SK-N-SH (cell line): ENCODE results near the gene CDCA3. TPM values are rescaled to one million over a fixed set of nuclear protein-coding genes. Genes with fewer than 3 reads are reported as not detected.
A peak's percentile ranks its signal among the peaks of the same experiment; 100 is the strongest.

Experiments used
- CTCF ChIA-PET: fragments of 300-600, 350-600 bp; formaldehyde crosslinking; extraction: SDS; loops from one replicate; lab custom pipeline; 2021; lab: Yijun Ruan, JAX
- POLR2A ChIA-PET: fragments of 350-600 bp; sonication (Branson Sonifier 250); formaldehyde crosslinking; extraction: SDS; loops from one replicate; lab custom pipeline; 2020; ENCODE audit warnings: antibody characterized with exemption, inconsistent platforms; lab: Yijun Ruan, JAX
- DNase-seq: peaks from one replicate; pipeline ENCODE4 v3.0.0; 2012
- H2AFZ ChIP-seq: fragments of 200-600 bp; sonication (generic); 2 replicates; pipeline ENCODE4 v1.8.1; 2016; ENCODE audit warnings: antibody characterized with exemption, mild to moderate bottlenecking, low read depth
- H3F3A ChIP-seq: fragments of 200-600 bp; sonication (generic); replicated peaks from 2 replicates; pipeline ENCODE3; 2016; ENCODE audit warnings: antibody characterized with exemption, mild to moderate bottlenecking; ENCODE audit not compliant: insufficient read depth
- H3K27ac ChIP-seq, 2 experiments: fragments of 200-500 bp in 1 of 2; fragments of 200-600 bp in 1 of 2; sonication (Bioruptor generic) in 1 of 2; sonication (generic), shearing (Covaris generic) in 1 of 2; 2 replicates each; pipeline versions ENCODE4 v1.5.1 to v1.6.1; 2014 to 2016; ENCODE audit warnings: low read depth in 2 of 2, inconsistent platforms in 1 of 2, low read length in 1 of 2, mild to moderate bottlenecking in 1 of 2, mixed read lengths in 1 of 2
- H3K27me3 ChIP-seq: fragments of 200-600 bp; sonication (generic), shearing (Covaris generic); 2 replicates; pipeline ENCODE4 v1.6.1; 2016; ENCODE audit warnings: mixed run types; ENCODE audit not compliant: insufficient read depth
- H3K36me3 ChIP-seq, 2 experiments: fragments of 200-500 bp in 1 of 2; fragments of 200-600 bp in 1 of 2; sonication (Bioruptor generic) in 1 of 2; sonication (generic) in 1 of 2; replicated peaks in 1 of 2; 2 replicates each; pipeline versions ENCODE3 to v1.5.1; 2014 to 2016; ENCODE audit warnings: low read length in 1 of 2, mild to moderate bottlenecking in 1 of 2; ENCODE audit not compliant: insufficient read depth in 2 of 2, control insufficient read depth in 1 of 2
- H3K4me1 ChIP-seq, 2 experiments: fragments of 200-500 bp in 1 of 2; fragments of 200-600 bp in 1 of 2; sonication (Bioruptor generic) in 1 of 2; sonication (generic), shearing (Covaris generic) in 1 of 2; 2 replicates each; pipeline versions ENCODE4 v1.5.1 to v1.6.1; 2014 to 2016; ENCODE audit warnings: low read depth in 1 of 2, low read length in 1 of 2, mixed run types in 1 of 2; ENCODE audit not compliant: insufficient read depth in 2 of 2, control insufficient read depth in 1 of 2
- H3K4me2 ChIP-seq: fragments of 200-600 bp; sonication (generic), shearing (Covaris generic); 2 replicates; pipeline ENCODE4 v1.6.1; 2017; ENCODE audit warnings: mixed run types
- H3K4me3 ChIP-seq, 2 experiments: fragments of 200-500 bp in 1 of 2; fragments of 200-600 bp in 1 of 2; sonication (Bioruptor generic) in 1 of 2; sonication (generic), shearing (Covaris generic) in 1 of 2; 2 replicates each; pipeline versions ENCODE4 v1.5.1 to v1.8.1; 2014 to 2016; ENCODE audit warnings: low read depth in 2 of 2, inconsistent platforms in 1 of 2, low read length in 1 of 2, mild to moderate bottlenecking in 1 of 2, mixed read lengths in 1 of 2, moderate library complexity in 1 of 2
- H3K79me2 ChIP-seq: fragments of 200-600 bp; sonication (generic); 2 replicates; pipeline ENCODE4 v1.8.1; 2017; ENCODE audit warnings: mild to moderate bottlenecking; ENCODE audit not compliant: insufficient read depth
- H3K9ac ChIP-seq: fragments of 200-600 bp; sonication (generic); 2 replicates; pipeline ENCODE4 v1.6.1; 2017; ENCODE audit warnings: mixed run types
- H3K9me2 ChIP-seq: fragments of 200-600 bp; sonication (generic); 2 replicates; pipeline ENCODE4 v1.6.1; 2017; ENCODE audit warnings: mixed run types
- H3K9me3 ChIP-seq: fragments of 200-600 bp; sonication (generic); 2 replicates; pipeline ENCODE4 v1.6.1; 2017; ENCODE audit warnings: mixed run types, mild to moderate bottlenecking, moderate library complexity
- H4K20me1 ChIP-seq: fragments of 200-600 bp; sonication (generic); 2 replicates; pipeline ENCODE4 v1.6.1; 2017; ENCODE audit warnings: mild to moderate bottlenecking, mixed run types; ENCODE audit not compliant: insufficient read depth
- ELF1 ChIP-seq: IDR thresholded peaks from 2 replicates; pipeline ENCODE4 v1.4.0; 2012
- FOSL2 ChIP-seq: IDR thresholded peaks from 2 replicates; pipeline ENCODE4 v1.4.0; 2012; ENCODE audit warnings: low read depth, mild to moderate bottlenecking, moderate library complexity, borderline replicate concordance
- FOXJ3 ChIP-seq: sonication (generic); formaldehyde crosslinking; IDR thresholded peaks from 2 replicates; pipeline ENCODE4 v1.5.1; 2020; ENCODE audit warnings: mild to moderate bottlenecking, missing genetic modification reagents
- GATA2 ChIP-seq: sonication (generic); formaldehyde crosslinking; IDR thresholded peaks from 2 replicates; pipeline ENCODE4 v1.5.0; 2020; ENCODE audit warnings: mild to moderate bottlenecking, missing genetic modification reagents
- NRF1 ChIP-seq: IDR thresholded peaks from 2 replicates; pipeline ENCODE4 v1.6.1; 2012; ENCODE audit warnings: low read depth, mild to moderate bottlenecking, low read length
- RAD21 ChIP-seq: IDR thresholded peaks from 2 replicates; pipeline ENCODE4 v1.6.1; 2012; ENCODE audit warnings: mild to moderate bottlenecking, low read length
- RCOR1 ChIP-seq: fragments of 150-350 bp; IDR thresholded peaks from 2 replicates; pipeline ENCODE4 v1.6.1; 2017; ENCODE audit warnings: antibody characterized with exemption, low read length
- TAF1 ChIP-seq: IDR thresholded peaks from 2 replicates; pipeline ENCODE4 v1.6.1; 2012; ENCODE audit warnings: low read depth, mild to moderate bottlenecking, low read length, moderate library complexity, borderline replicate concordance
- TEAD4 ChIP-seq: IDR thresholded peaks from 2 replicates; pipeline ENCODE4 v1.4.0; 2012; ENCODE audit warnings: mild to moderate bottlenecking, borderline replicate concordance; ENCODE audit not compliant: insufficient read depth
- WGBS: methylation state at CpG from one replicate; pipeline ENCODE4 v1.1.6; 2017; ENCODE audit warnings: low lambda C conversion rate; 5-methylcytosine and 5-hydroxymethylcytosine counted together
- polyA plus RNA-seq, 3 experiments: library from polyadenylated mRNA; depleted of rRNA; stranded (reverse); fragments of >200 nt; gene quantifications; 2 replicates each; pipeline ENCODE4 v1.2.3, GENCODE V29; 2012
- TF ChIP-seq, protein P1 (sequence below): IDR thresholded peaks from 2 replicates; pipeline ENCODE4; 2012
- TF ChIP-seq, protein P2 (sequence below): IDR thresholded peaks from 2 replicates; pipeline ENCODE4 v1.4.0; 2012; ENCODE audit warnings: low read depth, borderline replicate concordance

CDCA3 gene
- polyA plus RNA-seq, 1 of the 3 experiments (the other 2 are of a cell fraction) = 33.0 TPM

DNA sequence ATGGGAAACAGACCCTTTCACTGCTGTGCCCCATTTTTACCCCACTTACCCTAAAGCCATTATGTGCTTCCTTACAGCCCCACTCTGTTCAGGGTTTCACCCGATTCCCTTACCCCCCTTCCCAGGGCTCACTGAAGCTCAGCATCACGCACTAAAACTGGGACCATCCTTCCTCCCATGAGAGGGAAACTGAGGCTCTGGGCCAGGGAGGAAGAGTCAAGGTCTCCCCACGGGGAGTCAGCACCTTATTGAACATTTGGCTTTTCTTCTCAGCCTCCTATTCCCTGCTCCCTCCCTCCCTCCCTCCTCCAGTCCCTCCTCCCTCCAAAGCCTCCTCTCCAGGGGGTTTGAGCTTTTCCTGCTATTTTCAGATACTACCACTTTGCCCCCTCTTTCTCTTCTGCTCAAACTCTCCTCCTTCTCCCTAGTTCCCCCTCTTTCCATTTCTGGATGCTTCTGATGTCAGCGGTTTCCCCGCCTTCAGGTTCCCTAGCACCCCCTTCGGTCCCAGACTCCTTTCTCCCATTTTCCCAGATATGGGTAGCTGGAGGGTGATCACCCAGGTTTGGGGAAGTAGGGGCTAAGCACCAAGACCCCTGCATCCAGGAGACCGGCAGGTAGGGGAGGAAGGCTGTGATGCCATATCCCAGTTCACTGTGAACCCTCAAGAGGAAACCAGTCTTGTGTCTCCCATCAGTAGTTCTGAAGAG, 28.5 kb downstream of the CDCA3 start:
- no peak overlapping the region; a peak in 1 of 4 replicates for H3K27ac ChIP-seq
- TF ChIP-seq TEAD4 (no peak), RCOR1 (no peak), FOXJ3 (no peak), GATA2 (no peak), NRF1 (no peak), RAD21 (no peak), ELF1 (no peak)
- TF ChIP-seq, protein P1, sequence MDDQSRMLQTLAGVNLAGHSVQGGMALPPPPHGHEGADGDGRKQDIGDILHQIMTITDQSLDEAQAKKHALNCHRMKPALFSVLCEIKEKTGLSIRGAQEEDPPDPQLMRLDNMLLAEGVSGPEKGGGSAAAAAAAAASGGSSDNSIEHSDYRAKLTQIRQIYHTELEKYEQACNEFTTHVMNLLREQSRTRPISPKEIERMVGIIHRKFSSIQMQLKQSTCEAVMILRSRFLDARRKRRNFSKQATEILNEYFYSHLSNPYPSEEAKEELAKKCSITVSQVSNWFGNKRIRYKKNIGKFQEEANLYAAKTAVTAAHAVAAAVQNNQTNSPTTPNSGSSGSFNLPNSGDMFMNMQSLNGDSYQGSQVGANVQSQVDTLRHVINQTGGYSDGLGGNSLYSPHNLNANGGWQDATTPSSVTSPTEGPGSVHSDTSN = no peak
- TF ChIP-seq, protein P2, sequence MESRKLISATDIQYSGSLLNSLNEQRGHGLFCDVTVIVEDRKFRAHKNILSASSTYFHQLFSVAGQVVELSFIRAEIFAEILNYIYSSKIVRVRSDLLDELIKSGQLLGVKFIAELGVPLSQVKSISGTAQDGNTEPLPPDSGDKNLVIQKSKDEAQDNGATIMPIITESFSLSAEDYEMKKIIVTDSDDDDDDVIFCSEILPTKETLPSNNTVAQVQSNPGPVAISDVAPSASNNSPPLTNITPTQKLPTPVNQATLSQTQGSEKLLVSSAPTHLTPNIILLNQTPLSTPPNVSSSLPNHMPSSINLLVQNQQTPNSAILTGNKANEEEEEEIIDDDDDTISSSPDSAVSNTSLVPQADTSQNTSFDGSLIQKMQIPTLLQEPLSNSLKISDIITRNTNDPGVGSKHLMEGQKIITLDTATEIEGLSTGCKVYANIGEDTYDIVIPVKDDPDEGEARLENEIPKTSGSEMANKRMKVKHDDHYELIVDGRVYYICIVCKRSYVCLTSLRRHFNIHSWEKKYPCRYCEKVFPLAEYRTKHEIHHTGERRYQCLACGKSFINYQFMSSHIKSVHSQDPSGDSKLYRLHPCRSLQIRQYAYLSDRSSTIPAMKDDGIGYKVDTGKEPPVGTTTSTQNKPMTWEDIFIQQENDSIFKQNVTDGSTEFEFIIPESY = no peak
- TF ChIP-seq, all 33 proteins: peak for 0
- Histone ChIP-seq H3K4me3 (peak overlapping the region; percentile 65 to 69), H3F3A (peaks cover 8% of the 10 kb centered on the region), H3K9me2 (no peaks in the 10 kb centered on the region), H3K27me3 (no peaks in the 10 kb centered on the region), H4K20me1 (no peaks in the 10 kb centered on the region), H3K4me1 (peaks cover 24 to 75% of the 10 kb centered on the region in 2 experiments; a peak in 3 of 4 replicates), H3K79me2 (no peaks in the 10 kb centered on the region), H2AFZ (no peak overlapping the region), H3K36me3 (no peaks in the 10 kb centered on the region), H3K9me3 (no peaks in the 10 kb centered on the region), H3K4me2 (peak overlapping the region; percentile 95), H3K9ac (no peak overlapping the region)
- WGBS = 82% methylated on average over 7 of the region's 7 CpGs
- POLR2A ChIA-PET = interaction anchor here (0.6 to 2.8 kb wide), 4 partner anchors 46 to 139 kb away, joined by 3 to 19 read pairs (median 7); partner anchors contain the start of genes MLF2 and PTMS
- CTCF ChIA-PET = interaction anchor here (0.6 to 12.7 kb wide), 8 partner anchors 12 to 209 kb away, joined by 3 to 246 read pairs (median 19); partner anchors contain the start of genes MLF2, PTMS and SPSB2
- no peak for DNase-seq

DNA sequence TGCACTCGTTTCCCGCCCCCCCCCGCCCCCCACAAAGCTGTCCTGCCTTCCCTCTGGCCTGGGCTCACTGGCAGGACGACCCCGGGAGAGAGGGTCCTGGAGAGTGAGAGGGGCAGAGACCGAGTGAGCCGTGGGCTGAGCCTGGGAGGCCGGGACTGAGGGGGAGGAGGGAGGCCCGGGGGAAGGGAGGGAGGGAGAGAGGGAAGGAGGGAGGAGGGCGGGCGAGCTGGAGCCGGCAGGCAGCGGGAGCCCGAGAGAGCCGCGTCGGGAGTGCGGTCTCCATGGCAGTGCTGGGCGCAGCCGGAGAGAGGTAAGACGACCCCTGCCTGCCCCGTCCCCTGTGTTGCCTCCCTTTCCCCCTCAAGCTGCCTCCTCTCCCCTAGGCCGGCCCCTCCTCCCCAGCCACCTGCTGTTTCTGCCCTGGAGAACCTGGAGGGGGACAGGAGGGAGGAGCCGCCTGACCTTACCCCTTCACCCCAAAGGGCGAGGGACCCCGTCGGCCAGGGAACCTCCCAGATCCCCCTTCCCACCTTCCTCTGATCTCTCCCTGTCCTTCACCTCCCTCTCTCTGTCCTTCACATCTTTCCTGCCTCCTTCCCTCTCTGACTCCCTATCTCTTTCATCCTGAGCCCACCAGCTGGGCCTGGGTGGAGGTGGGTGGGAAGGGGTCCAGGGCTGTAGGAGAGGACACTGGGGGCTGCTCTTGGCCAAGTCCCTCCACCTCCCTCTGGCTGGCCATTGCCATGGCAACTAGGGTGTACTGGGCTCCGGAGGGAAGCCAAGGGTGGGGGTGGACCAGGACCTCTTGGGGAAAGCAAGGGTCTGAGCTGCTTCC, 29.3 kb downstream of the CDCA3 start, which contains the start of gene GPR162:
TSS of gene GPR162 (plus strand) at position 231 of the 835 bp plus-strand sequence. CDS start 2,078 bp downstream, outside the sequence.
- TF ChIP-seq FOSL2 = no peak
- 0 out of 2 replicates have a peak, but pooled peaks have one; percentile 4 for TF ChIP-seq TAF1
- H3F3A ChIP-seq = peaks cover 4% of the 10 kb centered on the region
- H4K20me1 ChIP-seq = no peaks in the 10 kb centered on the region
- no peaks in the 10 kb centered on the region for H3K27me3 ChIP-seq
- peaks cover 19 to 75% of the 10 kb centered on the region in 2 experiments; a peak in 3 of 4 replicates for H3K4me1 ChIP-seq
- H3K27ac ChIP-seq = peak within 1 kb of the TSS in 1 of 2 experiments; percentile 69; a peak in 1 of 4 replicates
- DNase-seq = peak; percentile 87
- peak within 1 kb of the TSS; percentile 95 for H3K4me2 ChIP-seq
- peak within 1 kb of the TSS; percentile 51 for H3K9ac ChIP-seq
- H2AFZ ChIP-seq = 0 out of 2 replicates have a peak within 1 kb of the TSS, but pooled peaks have one; percentile 74
- ChIA-PET CTCF (interaction anchor here (0.8 to 12.7 kb wide), 8 partner anchors 11 to 70 kb away, joined by 3 to 246 read pairs (median 19); partner anchors contain the start of genes MLF2, PTMS and SPSB2), POLR2A (interaction anchor here (0.6 to 2.8 kb wide), 10 partner anchors 8 to 209 kb away, joined by 3 to 19 read pairs (median 5); partner anchors contain the start of genes CDCA3, MLF2, PTMS and TPI1)
- H3K36me3 ChIP-seq = no peaks in the 10 kb centered on the region
- H3K9me3 ChIP-seq = no peaks in the 10 kb centered on the region
- no peaks in the 10 kb centered on the region for H3K79me2 ChIP-seq
- peak within 1 kb of the TSS; percentile 65 to 69 for H3K4me3 ChIP-seq
- WGBS = 1% methylated on average over 25 of the region's 28 CpGs
- H3K9me2 ChIP-seq = no peaks in the 10 kb centered on the region
